ENCODE measurements around the gene SLC45A3.
"Not testable (repeated sequence)": the region's sequence is repeated elsewhere in the genome, so short reads cannot be mapped to it uniquely, and the experiment has no call there.

Gene SLC45A3

GRCh38 chr1:205645519-205645918 is 34.8 kb downstream of the SLC45A3 start:
- H3K27ac ChIP-seq = no peak overlapping the region
- TF ChIP-seq ZFX (IDR thresholded peaks at IDR 0.05) = no peak
- TF ChIP-seq, protein P1, sequence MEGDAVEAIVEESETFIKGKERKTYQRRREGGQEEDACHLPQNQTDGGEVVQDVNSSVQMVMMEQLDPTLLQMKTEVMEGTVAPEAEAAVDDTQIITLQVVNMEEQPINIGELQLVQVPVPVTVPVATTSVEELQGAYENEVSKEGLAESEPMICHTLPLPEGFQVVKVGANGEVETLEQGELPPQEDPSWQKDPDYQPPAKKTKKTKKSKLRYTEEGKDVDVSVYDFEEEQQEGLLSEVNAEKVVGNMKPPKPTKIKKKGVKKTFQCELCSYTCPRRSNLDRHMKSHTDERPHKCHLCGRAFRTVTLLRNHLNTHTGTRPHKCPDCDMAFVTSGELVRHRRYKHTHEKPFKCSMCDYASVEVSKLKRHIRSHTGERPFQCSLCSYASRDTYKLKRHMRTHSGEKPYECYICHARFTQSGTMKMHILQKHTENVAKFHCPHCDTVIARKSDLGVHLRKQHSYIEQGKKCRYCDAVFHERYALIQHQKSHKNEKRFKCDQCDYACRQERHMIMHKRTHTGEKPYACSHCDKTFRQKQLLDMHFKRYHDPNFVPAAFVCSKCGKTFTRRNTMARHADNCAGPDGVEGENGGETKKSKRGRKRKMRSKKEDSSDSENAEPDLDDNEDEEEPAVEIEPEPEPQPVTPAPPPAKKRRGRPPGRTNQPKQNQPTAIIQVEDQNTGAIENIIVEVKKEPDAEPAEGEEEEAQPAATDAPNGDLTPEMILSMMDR (conservative IDR thresholded peaks at IDR 0.05) = no peak

DNA sequence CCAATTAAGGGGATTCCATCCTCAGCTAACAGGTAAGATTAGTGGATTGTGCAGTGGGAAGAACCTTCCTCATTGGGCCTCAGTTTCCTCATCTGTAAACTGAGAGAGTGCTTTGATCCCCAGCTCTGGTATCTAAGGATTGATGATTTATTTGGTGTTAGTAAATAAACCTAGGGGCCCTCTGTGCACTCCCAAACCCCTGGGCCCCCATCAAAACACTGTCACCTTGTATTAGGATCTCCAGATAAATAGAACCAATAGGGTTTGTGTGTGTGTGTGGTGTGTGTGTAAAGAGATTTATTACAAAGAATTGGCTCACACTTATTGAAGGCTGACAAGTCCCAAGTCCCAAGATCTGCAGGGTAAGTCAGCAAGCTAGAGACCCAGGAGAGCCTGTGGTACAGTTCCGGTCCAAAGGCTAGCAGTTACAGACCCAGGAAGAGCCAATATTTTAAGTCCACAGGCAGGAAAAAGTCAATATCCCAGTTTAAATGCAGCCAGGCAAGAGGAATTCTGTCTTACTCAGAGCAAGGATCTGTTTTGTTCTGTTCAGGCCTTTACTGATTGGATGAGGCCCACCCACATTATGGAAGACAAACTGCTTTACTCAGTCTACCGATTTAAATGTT is 37.5 kb downstream of the SLC45A3 start:
- TF ChIP-seq ZFX (IDR thresholded peaks at IDR 0.05) = no peak
- TF ChIP-seq, protein P1 (conservative IDR thresholded peaks at IDR 0.05) = no peak
- H3K27ac ChIP-seq = no peak overlapping the region

- H3K27ac ChIP-seq = no peak overlapping the region
- TF ChIP-seq, protein P1 (conservative IDR thresholded peaks at IDR 0.05) = no peak
These were observed 40.7 kb downstream of the SLC45A3 start for GRCh38 chr1:205639567-205639966.

DNA sequence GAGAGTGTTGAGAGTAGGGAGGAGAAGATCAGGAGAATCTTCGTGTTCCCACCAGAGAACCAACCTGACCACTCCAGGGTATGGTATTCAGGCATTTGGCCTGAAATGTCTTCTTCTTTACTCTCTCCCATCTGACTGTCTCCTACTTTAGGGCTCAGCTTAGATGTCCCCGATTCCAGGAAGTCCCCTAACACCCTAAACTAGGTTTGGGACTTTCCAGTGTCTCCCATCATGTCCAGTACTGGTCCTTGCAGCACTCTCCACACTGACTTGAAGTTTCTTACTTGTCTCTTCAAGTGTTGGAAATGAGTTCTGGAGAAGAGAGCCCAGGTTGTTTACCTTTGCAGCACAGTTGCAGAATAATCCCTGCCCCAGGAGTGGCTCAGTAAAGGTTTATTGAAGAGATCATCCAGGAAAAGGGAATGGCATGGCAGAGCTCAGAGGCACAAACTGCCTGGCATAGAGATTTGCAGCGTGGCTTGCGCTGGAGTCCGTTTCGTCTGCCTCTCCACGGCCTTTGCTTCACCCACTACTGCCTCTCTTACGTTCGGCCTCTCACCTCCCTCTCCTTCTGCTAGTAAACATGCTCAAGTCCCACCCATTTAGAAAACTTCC is 42.3 kb downstream of the SLC45A3 start:
- H3K27ac ChIP-seq = no peak overlapping the region
- no peak for TF ChIP-seq ZFX (IDR thresholded peaks at IDR 0.05)
- TF ChIP-seq, protein P1 (conservative IDR thresholded peaks at IDR 0.05) = no peak

- TF ChIP-seq, protein P1 (conservative IDR thresholded peaks at IDR 0.05) = no peak
- TF ChIP-seq ZFX (IDR thresholded peaks at IDR 0.05) = no peak
- no peak overlapping the region for H3K27ac ChIP-seq
These were observed 43.6 kb downstream of the SLC45A3 start for GRCh38 chr1:205636732-205637131.

GRCh38 chr1:205636138-205636530 is 44.2 kb downstream of the SLC45A3 start:
- H3K27ac ChIP-seq = not testable (repeated sequence)

DNA sequence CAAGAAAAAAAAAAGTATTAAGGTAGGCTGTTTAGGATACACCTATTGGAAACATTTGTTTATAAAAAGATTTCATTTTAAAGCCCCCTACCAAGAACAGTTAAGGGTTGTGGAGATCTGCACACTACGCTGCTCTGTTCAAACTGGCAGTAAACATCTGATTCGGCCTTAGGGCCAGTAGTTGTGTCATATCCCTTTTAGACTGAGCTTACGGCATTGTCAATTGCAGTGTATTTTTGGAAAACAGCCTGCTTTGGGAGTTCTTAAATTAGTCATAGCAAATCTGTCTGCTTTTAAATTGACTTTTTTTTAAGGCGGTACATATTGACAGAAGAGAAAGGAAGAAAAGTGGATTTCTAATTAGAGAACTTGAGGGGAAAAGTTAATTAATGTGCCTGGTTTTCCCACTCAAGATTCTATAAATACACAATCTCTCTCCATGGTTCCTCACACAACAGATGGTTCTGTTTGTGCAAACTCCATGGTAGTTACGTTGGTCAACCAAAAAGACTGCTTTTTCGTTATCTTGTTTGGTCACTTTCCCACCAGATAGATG is 46.8 kb downstream of the SLC45A3 start:
- TF ChIP-seq, protein P1 (conservative IDR thresholded peaks at IDR 0.05) = no peak
- TF ChIP-seq ZFX (IDR thresholded peaks at IDR 0.05) = no peak
- H3K27ac ChIP-seq = no peak overlapping the region

Measured in C4-2B (cell line).